Stimulated activated CD4-positive, alpha-beta T cell treated with anti-CD3 and anti-CD28 coated beads, Interleukin-4, amount 100 ng/mL, for 4 hours (primary cell): ENCODE data around the gene ANGPTL7.

Experiments used
- DNase-seq, 2 experiments: peaks; one replicate each; pipeline ENCODE4 v3.0.0-alpha.2; 2020

ANGPTL7 gene

GRCh38 chr1:11207898-11208611, 18.9 kb downstream of the ANGPTL7 start:
- DNase-seq = no peak

- no peak for DNase-seq
These were observed 22.3 kb downstream of the ANGPTL7 start for GRCh38 chr1:11211461-11211860.

GRCh38 chr1:11211925-11212587, 22.9 kb downstream of the ANGPTL7 start:
- no peak for DNase-seq

GRCh38 chr1:11214698-11215380, 25.7 kb downstream of the ANGPTL7 start:
- no peak for DNase-seq

GRCh38 chr1:11215381-11216005, 26.3 kb downstream of the ANGPTL7 start:
- no peak for DNase-seq

- DNase-seq = no peak
These were observed 26.9 kb downstream of the ANGPTL7 start for GRCh38 chr1:11216074-11216473.

GRCh38 chr1:11227106-11228077, 38.2 kb downstream of the ANGPTL7 start:
- no peak for DNase-seq

- no peak for DNase-seq
These were observed 40.0 kb downstream of the ANGPTL7 start for GRCh38 chr1:11229203-11229602.

- DNase-seq = no peak
These were observed 44.1 kb downstream of the ANGPTL7 start for GRCh38 chr1:11233208-11233607.

- DNase-seq = no peak
These were observed 48.2 kb downstream of the ANGPTL7 start for GRCh38 chr1:11237356-11237755.

- no peak for DNase-seq
These were observed 49.2 kb downstream of the ANGPTL7 start for GRCh38 chr1:11238311-11238710.

GRCh38 chr1:11245248-11245647, 56.1 kb downstream of the ANGPTL7 start:
- DNase-seq = no peak
